ENCODE measurements around the gene RYR3. TPM values are rescaled to one million over a fixed set of nuclear protein-coding genes. Genes with fewer than 3 reads are reported as not detected.

RYR3 gene
- total RNA-seq, 1 donor from 2014 or later: 0.72 TPM

GRCh38 chr15:33844597-33844996 is 533.8 kb downstream of the RYR3 start:
- ATAC-seq: no peak

DNA sequence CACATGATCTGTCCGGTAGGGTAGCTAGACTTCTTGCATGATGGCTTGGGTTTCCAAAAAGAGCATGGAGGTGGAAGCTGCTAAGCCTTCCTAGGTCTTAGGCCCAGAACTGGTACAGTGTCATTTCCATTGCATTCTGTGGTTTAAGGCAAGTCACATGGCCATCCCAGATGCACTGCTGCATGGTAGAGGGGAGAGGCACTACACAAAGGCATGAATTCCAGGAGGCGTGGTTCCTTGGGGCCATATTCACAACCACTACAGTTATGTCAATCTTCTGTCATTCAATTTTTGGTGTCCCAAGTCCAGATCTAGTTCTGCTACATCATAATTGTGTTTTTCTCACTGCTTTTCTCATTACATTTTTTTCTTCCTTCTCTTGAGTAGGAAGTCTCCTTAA is 535.4 kb downstream of the RYR3 start:
- no peak for ATAC-seq

GRCh38 chr15:33846862-33847261 is 536.1 kb downstream of the RYR3 start:
- no peak for ATAC-seq

DNA sequence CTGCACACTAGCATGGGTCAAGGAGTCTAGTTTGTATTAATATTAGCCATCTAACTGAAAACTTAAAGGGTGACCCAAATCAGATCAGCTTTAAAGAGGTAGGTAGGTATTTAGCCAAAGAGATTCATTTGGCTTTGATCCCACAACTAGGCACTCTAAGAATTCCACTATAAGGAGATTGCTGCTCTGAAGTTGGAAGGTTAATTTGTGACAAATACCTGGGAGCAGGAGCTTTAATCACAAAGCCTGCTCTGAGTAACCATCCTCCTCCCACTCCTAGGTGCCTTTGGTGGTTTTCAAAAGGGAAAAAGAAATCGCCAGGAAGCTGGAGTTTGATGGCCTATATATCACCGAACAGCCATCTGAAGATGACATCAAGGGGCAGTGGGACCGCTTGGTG is 537.2 kb downstream of the RYR3 start:
- ATAC-seq: no peak

GRCh38 chr15:33851079-33851478 is 540.3 kb downstream of the RYR3 start:
- ATAC-seq: no peak

DNA sequence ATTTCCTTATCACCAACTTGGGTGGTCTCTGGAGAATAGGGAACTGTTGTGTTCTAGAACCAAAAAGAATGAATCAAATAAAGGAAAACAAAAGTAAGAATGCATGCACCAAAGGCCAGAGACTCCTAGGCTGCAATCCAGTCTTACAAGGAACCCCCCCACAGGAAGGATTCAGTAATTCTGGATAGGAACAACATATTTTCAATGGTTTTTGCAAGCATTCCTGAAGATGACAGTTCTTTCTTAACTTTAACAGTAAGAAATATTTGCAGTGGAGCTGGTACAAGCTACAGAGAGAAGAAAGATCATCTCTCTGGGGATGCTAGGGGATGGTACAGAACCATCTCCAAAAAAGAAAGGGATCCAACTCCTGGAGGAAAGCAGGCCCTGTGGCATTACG is 541.3 kb downstream of the RYR3 start:
- no peak for ATAC-seq

DNA sequence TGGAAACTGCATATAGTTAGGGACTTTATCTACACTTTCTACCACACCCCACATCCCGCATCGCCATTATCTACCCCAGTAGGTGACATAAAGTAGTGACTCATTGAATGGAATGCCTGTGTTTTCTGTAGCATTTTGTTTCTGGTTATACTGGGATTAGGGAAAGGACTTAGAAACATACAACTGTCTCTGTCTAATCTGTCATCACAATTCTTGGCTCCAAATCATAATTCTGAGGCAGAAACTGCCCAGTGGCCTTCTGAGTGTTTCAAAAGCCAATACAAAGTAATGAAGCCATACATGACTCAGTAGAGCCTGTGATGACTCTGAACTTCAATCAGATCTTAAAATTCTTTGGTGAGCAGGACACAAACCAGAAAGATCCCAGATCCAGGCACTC is 541.8 kb downstream of the RYR3 start:
- ATAC-seq: peak; percentile 48

- no peak for ATAC-seq
Measured at GRCh38 chr15:33857726-33858125, 547.0 kb downstream of the RYR3 start.

- ATAC-seq: no peak
Measured at GRCh38 chr15:33858836-33859235, 548.1 kb downstream of the RYR3 start.

DNA sequence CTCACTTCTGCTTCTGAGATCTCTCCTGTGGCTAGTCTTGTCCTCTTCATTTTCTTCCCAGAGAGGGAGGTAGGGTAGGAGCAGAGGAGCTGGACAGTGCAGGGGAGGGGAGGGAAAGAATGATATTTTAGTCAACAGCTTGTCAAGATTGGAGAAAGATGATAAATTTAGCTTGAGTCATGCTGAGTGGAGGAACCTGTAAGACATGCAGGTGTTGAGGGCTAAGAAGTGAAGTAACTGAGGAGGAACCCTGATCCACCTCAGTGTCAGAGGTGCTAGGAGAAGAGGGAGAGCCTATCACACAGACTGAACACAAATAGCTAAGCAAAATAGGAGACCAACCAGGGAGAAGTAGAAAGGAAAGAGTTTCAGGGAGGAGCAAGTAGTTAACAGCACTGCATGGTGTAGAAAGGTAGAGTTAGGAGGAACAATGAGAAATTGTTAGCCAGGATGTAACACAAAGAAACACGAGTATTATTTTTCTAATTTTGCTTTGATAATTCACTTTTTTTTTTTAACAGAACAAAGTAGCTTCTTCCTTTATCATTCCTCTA is 549.3 kb downstream of the RYR3 start:
- peak; percentile 78 for ATAC-seq

GRCh38 chr15:33860754-33861153 is 550.0 kb downstream of the RYR3 start:
- peak; percentile 87 for ATAC-seq

DNA sequence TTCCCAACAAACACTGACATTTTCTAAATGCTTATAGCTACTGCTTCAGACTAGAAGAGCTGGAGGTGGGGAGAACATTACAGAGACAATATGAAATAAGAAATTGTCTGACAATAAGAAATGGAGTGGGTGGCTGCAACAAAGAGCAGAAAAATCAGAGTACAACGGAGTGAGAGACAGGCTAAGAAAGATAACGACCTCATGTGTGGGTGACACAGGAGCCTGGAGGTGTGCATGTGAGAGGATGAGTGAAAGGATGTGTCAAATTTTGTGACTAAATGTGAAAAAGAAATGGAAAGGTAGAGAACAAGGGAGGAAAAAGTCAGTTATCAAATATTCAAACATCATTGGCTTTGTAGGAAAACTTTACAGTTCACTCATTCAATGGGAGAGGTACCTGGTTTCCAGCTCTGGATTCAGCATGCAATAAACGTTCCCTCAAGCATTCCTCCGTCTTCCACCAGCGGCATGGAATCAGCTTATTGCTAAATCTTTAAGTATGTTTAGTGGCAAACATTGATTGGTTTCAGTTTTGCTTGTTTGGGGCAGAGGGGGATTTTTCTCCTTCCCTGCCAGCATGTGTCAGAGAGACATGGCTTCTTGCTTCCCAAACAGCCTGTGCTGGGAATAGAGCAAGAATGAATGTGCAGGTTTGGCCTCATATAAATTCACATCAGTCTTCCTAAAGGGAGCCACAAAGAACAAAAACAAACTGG is 553.8 kb downstream of the RYR3 start:
- ATAC-seq: no peak

DNA sequence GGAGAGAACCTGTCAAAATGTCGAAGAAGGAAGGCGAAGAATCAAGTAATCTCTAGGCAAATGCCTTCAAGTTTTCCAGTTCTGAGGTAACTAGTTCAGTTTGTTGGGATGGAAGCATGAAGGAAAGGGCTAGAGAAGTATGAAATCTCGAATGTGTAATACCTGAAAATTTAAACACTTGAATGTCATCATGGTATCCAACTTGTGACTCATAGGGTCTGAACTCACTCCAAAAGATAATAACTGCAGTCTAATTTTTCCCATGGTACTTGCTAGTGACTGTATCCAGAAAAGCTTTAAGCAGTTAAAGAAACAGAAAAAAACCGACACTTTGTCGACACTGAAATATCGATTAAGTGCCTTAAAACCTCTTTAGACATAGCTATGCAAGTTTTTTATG is 554.6 kb downstream of the RYR3 start:
- no peak for ATAC-seq

DNA sequence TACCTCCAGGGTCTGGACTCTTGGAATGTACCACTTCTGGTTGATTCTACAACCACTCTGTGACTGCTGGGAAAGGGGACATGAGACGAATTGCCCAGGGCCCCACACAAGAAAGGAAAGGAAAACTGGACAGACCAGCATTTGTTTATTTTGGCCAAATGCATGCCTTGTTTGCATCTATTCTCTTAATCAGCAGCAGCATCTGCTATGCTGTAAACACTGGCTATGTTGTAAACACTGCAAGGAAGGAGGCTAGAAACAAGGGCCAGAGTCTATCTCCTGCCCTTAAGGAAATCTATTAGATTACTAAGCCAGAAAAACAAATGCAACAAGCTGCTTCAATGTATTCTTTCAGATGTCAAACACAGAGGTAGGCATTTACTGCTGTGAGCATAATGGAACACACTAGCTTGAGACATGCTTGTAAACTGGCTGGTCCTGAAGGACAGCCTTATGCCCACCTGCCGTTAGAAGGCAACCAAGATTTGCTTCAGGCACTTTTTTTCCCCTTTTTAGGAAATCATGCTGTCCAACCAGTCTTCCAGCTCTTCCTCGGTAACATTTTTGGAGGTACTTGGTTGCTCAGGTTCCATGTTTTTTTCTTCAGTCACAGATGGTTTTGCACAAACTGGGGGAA is 555.5 kb downstream of the RYR3 start:
- no peak for ATAC-seq

DNA sequence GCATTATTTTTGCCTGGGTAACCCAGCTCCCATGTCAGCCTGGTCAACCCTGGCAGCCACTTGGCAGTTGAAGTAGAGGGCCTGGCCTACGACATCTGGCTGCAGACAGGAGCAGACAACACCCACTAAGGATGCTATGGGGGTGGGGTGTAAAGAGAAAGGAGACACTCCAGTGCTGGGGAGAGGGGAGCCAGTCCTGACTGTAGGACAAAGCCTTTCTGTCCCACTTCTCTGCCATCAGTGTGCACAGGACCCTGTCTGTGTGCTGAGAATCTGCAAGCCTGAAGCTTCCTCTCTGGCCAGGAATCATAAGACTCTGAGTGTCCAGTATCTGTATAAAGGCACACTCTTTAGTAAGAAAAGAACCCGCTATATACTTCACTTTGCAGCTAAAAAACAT is 561.2 kb downstream of the RYR3 start:
- no peak for ATAC-seq

GRCh38 chr15:33872416-33873106 is 561.8 kb downstream of the RYR3 start:
- ATAC-seq: no peak

GRCh38 chr15:33874156-33874555 is 563.4 kb downstream of the RYR3 start:
- ATAC-seq: no peak

- ATAC-seq: no peak
Measured at GRCh38 chr15:33882921-33883320, 572.2 kb downstream of the RYR3 start.

- no peak for ATAC-seq
Measured at GRCh38 chr15:33888176-33888575, 577.4 kb downstream of the RYR3 start.

DNA sequence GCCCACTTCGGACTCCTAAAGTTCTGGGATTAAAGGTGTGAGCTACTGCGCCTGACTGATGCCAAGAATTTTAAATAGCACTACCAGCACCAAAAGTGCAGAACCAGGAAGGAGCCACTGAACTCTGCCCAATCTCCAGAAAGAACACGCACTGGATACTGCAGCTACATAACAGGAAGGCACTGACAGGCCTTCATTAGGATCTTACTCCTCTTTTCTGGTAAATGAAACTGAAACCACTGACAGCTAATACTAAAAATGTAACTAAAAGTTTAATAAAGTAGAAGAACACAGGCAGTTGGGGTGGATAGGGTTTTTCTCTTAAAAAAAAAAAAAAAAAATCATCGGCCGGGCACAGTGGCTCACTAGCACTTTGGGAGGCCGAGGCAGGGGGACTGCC is 583.4 kb downstream of the RYR3 start:
- no peak for ATAC-seq

DNA sequence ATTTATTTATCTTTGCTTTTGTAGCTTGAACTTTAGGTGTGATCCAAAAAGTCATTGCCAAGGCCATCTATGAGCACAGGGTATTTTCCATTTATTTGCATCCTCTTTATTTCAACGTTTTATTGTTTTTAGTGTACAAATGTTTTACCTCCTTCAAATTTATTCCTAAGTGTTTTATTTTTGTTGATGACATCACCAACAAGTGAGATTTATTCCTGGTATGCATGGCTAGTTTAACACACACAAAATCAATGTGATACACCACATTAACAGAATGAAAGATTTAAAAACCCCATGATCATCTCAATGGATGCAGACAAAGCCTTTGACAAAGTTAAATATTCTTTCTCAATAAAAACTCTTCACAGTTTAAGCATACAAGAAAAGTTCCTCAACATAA is 591.3 kb downstream of the RYR3 start:
- no peak for ATAC-seq

- peak; percentile 38 for ATAC-seq
Measured at GRCh38 chr15:33903661-33904060, 592.9 kb downstream of the RYR3 start.

DNA sequence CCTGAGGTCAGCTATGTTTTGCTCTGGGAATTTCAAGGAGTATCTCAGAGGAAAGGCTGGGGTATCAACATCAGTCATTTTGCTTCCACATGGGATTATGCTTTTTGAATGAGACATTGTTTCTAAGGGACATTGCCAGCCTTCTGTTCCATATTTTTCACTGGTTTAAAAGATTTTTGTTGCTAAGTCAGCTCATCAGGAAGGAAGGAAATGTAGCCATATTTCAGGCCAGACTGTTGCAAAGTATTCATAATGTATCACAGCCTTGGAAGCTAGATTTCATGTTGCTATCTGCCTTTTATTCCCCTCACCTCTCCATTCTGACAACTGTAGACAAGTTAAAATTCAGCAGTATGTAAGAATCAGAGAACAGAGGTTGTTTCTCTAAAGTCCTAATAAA is 596.6 kb downstream of the RYR3 start:
- ATAC-seq: no peak

GRCh38 chr15:33908406-33908805 is 597.6 kb downstream of the RYR3 start:
- no peak for ATAC-seq

All from esophagus mucosa (tissue), 1 donor.